ENCODE data around the gene LHFPL6.

DNA sequence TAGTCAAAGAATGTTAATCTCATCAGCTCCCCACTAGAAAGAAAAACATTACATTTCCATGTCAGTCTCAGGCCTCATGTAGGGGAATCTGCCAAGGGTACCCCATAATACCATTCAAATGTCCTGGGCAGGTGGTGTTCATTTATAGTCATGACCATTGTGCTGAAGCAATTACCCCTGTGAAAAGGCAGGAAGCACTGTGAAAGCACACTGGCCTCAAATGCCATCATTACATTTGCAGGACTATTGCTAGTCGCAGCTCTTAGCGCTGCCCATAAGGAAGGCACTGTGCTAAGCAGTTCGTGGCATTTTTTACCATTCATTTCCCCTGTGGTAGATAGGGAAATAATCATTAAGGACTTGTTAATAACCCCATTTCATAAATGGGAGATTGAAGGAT lies 109.0 kb downstream of the LHFPL6 start:
- TF ChIP-seq POLR2A (IDR thresholded peaks at IDR 0.05) = no peak
- TF ChIP-seq EP300 (IDR thresholded peaks at IDR 0.05) = no peak
